SW 1271 (cell line): ENCODE measurements around the gene MARCHF10.
"Not testable (repeated sequence)": the region's sequence is repeated elsewhere in the genome, so short reads cannot be mapped to it uniquely, and the experiment has no call there.

ENCODE experiments used
- DNase-seq, 2 experiments: peaks; one replicate each; lab custom pipeline; 2025; lab: John Stamatoyannopoulos, UW

The MARCHF10 gene

DNA sequence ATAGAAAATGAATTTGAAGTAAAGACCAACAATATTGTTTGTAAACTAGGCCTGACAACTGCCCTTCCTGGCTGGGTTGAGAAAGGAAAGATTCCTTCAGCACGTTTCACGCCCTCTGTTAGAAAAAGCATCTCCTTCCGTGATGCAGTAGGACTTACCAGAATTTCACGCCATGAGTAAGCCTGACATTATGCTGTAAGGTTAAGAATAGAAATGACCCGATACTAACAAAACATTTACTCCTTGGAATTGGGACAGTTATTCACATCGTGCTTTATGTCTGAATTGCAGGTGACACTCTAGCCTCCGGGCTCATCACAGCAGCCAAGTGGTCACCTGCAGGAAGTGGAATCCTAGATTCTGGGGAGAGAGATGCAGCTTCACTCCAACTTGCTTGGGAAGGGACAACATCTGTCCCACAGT lies 17.5 kb downstream of the MARCHF10 start:
- DNase-seq = no peak

DNA sequence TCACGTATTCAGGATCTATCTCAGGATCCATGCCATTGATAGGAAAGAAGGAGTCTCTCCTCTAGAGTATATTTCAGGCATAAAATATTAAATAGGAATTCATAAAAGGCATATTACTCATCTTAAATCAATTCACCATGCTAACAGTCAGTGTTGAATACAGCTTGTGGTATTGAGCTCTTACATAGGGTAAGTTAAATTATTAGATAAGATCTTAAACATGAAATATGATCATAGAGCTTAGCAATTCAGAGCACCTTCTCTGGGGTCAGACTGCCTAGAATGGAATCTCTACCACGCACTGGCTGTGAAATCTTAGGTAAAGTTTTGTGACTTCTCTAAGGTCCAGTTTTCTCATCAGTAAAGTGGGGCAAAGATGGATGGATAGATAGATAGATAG lies 20.7 kb downstream of the MARCHF10 start:
- DNase-seq = no peak

- DNase-seq = no peak
Observed at GRCh38 chr17:62786646-62787045, 21.5 kb downstream of the MARCHF10 start.

- DNase-seq = not testable (repeated sequence)
Observed at GRCh38 chr17:62785983-62786382, 22.1 kb downstream of the MARCHF10 start.

DNA sequence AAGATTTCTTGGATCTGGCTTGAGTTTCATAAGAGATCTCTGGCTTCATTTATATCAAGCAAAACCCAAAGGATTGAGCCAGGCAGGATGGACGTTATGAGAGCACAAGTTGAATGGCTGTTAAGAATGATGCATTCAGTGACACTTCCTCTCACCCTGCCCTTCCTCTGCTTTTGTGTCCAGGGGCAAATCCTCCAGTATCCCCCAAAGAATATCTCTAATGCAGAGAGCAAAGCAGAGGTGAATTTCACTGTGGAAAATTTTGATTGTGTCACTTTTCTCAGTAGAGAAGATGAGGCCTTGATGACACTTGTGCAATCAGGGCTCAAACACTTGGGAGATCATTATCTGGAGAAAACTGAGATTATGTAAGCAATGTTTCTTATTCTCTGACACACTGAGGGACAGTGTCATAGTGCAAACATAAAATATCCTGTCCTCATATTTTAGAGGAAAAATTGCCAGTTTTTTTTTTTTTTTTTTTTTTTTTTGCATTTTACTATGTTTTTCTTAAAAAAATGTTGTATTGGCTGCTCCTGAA lies 25.3 kb downstream of the MARCHF10 start:
- DNase-seq = no peak

DNA sequence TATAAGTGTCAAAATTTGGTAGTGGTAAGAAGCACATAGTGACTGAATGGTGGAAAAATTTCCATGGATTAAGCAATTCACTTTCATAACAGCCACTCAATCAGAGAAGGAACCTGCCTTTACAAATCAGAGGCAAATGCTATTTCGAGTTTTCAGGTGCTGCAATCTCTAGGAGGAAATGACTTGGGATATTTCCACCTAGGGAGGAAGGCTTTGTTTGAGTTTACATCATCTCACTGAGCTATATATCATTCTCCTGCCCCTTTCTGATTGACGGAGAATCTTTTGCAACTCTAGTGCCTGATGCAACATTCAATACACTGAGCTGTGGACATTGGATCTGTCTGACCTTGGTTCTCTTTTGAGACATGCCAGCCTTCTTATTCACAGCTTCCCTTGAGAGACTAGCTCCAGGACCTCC lies 26.3 kb downstream of the MARCHF10 start:
- DNase-seq = no peak

GRCh38 chr17:62781356-62781755 lies 26.8 kb downstream of the MARCHF10 start:
- no peak for DNase-seq

- DNase-seq = no peak
Observed at GRCh38 chr17:62780951-62781350, 27.2 kb downstream of the MARCHF10 start.

GRCh38 chr17:62780269-62780668 lies 27.8 kb downstream of the MARCHF10 start:
- no peak for DNase-seq

DNA sequence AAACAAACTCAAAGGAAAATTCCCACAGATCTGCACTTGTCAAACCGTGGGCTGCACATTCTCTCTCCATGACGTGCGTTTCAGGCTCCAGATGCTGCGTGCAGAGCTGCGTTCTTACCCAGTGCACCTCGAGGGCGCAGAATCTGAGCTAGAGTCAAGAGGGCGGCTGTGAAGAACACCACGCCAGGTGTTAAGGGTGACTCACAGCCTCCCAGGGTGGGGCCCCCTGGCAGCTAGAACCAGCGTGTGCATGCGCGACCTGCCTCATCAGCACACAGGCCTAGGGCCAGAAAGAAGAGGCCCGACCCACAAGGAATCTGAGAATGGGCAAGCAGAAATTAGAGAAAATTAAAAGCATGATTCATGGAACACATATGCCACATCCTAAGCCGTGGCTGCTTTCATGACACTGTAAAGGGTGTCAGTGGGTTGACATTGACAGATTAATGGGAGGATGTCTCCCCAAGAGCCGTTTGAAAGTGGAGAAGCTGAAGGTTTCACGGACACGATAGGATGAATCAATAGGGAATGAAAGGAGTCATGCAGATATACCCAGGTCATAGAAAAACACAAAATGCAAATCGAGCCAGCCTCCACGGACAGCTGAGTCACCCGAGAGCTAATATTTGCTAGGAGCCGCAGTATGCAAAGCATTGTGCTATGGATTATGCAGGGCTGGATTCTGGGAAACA lies 29.0 kb downstream of the MARCHF10 start:
- no peak for DNase-seq

DNA sequence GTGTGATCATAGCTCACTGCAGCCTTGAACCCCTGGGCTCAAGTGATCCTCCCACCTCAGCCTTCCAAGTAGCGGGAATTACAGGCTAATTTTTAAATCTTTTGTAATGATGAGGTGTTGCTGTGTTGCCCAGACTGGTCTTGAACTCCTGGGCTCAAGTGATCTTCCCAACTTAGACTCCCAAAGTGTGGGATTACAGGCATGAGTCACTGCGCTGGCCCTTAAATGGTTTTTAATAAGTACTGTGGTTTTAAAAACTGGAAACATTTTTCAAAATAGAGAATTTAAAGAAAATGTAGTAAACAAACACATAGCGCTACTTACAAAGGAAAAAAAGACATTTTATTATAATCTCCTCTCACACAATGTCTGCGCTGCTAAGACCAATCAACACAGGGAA lies 32.2 kb downstream of the MARCHF10 start:
- no peak for DNase-seq

- no peak for DNase-seq
Observed at GRCh38 chr17:62774338-62774737, 33.8 kb downstream of the MARCHF10 start.

- DNase-seq = no peak
Observed at GRCh38 chr17:62767997-62768396, 40.1 kb downstream of the MARCHF10 start.

- DNase-seq = no peak
Observed at GRCh38 chr17:62765351-62765750, 42.8 kb downstream of the MARCHF10 start.

- DNase-seq = no peak
Observed at GRCh38 chr17:62763891-62764600, 44.1 kb downstream of the MARCHF10 start.

DNA sequence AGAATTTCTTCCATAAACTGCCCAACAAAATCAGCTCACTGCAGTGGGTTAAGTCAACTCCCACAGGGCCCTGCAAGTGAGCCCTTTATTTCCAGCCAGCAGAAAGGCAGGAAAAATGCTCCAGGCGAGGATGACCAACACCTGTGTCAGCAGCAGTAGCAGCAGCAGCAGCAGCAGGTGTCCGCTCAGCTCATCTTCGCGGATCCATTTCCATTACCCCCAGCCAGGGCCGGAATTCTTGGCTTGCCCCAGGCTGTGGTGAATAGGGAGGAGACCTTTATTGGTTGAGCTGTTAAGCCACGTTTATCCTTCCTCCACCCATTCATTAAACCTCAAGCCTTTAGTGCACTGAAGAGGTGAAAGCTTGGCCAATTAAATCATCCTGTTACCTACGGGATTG lies 46.2 kb downstream of the MARCHF10 start:
- DNase-seq = no peak

DNA sequence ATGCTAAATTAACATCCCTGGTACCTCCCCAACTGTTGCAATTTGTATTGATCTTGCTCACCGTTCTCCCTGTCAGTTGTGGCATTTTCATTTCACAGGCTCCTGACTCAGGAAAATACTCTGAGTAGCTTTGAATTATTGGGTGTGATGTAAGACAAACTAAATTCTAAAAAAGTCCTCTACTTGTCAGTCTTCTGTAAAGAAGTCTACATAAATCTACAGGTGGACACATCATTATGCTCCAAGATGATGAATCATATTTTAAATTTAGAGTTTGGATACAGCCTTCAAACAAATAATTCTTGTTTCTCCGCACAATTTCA lies 47.2 kb downstream of the MARCHF10 start:
- DNase-seq = no peak

- DNase-seq = no peak
Observed at GRCh38 chr17:62760059-62760944, 47.8 kb downstream of the MARCHF10 start.

- DNase-seq = no peak
Observed at GRCh38 chr17:62757500-62757951, 50.6 kb downstream of the MARCHF10 start.

GRCh38 chr17:62756198-62756597 lies 51.9 kb downstream of the MARCHF10 start:
- no peak for DNase-seq

DNA sequence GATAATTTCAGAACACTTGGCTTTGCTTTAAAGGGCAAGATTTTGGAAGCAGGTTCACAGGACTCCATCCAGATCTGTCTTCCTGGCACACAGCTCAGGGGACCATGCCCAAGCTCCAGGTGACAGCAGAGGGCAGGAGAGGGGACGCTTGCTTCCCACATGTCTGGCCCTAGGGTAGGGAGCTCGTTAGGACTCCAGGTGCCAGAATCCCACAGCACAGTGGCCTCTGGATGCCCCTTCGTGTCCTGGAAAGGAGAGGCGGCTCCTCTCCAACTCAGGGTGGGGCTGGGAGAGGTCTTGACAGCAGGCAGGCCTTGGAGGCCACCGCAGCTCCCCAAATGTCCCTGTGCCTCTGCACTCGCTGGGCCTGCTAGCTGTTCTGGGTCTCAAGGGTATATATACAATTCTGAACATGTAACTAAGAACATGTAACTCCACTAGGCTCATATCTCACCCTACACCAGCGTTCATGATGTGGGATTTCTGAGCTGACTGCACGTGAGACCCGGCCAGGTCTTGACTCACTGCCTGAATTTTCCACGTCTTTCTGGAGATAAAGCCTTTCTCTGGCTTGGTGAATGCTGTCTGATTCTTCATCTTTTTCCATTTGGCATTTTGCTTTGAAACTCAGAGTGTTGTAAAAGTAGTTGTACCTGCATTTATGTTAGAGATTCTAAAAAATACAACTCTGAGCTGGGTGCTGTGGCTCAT lies 52.8 kb downstream of the MARCHF10 start:
- DNase-seq = no peak

DNA sequence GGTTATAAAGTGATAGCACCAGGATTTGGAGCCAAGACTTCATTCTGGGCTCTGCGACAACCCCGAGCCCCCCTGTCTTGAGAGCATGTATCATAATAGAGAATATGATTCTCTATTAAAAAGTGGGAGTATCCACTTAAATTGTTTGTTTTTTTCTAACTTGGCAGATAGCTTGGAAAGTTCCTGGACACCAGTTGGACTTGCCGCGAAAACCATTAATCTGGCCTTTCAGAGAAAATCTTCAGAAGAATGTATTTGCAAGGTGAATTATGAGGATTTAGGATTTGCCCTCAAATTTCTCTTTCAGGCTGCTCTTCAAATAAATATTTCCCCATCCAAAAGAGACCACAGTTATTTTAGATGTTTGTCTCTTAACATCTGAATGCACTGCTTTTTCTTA lies 53.5 kb downstream of the MARCHF10 start:
- DNase-seq = no peak
